Activated CD4-positive, CD25-positive, alpha-beta regulatory T cell treated with anti-CD3 and anti-CD28 coated beads, Interleukin-2, amount 50 U/mL, for 72 hours (primary cell): ENCODE data around the gene SLC25A21.
"Not testable (repeated sequence)": the region's sequence is repeated elsewhere in the genome, so short reads cannot be mapped to it uniquely, and the experiment has no call there.

Source experiments
- DNase-seq: peaks from one replicate; pipeline ENCODE4 v3.0.0; 2021

The SLC25A21 gene

DNA sequence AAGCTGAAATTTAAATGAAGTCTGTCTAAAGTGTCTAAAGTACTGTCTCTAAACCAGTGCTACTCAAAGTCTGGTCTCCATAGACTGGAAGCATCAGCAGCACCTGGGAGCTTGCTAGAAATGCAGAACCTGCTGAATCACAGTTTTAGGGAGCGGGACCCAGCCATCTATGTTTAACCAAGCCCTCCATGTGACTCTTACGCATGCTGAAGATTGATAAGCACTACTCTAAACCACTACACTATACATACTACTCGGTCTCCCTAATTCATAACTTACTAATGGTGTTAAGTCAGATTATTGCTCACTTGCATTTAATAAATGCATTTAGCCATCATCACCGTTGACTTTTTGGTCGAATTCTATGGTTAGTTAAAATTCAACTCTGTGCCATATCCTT, 88.8 kb downstream of the SLC25A21 start:
- DNase-seq: no peak

DNA sequence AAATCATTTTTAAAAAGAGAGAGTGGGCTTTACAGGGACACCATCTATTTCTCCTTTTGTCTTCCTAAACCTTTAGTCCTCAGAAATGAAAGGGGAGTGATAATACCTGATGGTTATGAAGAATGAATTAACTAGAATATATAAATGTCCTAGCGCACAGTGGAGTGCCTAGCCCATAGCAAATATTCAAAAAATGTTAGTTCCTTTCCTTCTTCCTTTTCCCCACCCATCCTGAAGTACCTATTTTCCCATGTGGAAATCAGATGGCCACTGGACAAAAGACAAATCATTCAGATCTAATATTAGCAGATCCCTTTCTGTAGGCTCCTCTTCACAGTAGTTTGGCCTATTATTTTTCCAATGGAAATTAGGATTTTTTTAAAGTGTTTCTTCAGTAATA, 90.0 kb downstream of the SLC25A21 start:
- no peak for DNase-seq

DNA sequence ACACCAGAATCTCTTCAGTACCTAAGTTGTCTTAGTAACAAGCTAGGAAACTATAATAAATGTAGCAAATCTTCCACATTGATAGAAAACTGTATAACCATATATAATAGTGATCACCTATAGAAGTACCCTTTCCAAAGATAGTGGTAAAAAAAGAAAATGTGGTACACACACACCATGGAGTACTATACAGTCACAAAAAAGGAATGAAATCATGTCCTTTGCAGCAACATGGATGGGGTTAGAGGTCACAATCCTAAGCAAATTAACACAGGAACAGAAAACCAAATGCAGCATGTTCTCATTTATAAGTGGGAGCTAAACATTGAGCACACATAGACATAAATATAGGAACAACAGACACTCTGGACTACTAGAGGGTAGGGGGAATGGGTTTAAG, 90.5 kb downstream of the SLC25A21 start:
- no peak for DNase-seq

DNA sequence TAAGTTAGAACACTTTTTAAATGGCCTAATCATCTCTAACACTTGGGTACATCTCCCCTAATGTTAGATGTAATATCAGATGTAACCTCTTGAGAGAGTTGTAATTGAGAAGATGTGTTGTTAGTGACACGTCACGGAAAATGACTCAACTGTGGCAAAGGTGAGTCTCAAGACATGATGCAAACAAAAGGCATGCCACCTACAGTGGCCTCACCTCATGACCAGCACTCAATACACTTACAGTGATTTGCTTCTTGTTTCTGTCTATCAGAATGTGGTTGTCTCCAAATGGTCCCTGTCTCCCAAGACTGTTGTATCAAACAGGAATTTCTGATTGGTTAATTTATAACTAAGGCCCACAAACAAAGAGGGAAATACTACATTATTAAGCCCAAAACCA, 91.2 kb downstream of the SLC25A21 start:
- no peak for DNase-seq

DNA sequence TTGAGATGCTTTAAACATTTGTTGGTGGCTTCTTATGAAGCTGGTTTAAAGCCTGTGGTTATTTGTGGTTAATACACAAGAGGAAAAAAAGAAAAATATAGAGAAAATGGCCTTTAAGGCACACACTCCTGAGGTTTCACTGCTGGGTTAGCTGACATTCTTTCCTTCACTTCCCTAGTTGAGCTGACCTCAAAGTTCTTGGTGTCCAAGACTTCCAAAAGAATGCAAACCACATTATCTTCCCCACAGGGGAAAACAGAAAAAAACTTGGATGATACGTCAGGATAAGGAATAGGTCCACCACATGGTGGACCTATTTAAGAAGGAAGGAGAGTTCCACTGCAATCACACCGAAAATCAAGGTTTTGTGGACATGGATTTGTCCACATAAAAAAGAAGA, 94.3 kb downstream of the SLC25A21 start:
- no peak for DNase-seq

DNA sequence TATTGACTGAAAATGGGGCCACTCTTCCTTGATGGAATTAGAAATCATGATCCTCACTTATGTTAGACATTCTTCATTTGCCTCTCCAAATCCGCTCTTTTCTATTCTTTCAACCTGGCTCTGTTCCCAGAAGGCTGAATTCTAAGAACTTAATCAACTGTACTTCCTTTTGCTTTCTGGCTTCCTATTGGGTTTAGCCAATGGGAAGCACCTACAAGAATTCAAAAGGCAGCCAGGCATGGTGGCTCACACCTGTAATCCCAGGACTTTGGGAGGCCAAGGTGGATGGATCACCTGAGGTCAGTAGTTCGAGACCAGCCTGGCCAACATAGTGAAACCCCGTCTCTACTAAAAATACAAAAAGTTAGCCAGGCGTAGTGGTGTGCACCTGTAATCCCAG, 98.1 kb downstream of the SLC25A21 start:
- DNase-seq: not testable (repeated sequence)

DNA sequence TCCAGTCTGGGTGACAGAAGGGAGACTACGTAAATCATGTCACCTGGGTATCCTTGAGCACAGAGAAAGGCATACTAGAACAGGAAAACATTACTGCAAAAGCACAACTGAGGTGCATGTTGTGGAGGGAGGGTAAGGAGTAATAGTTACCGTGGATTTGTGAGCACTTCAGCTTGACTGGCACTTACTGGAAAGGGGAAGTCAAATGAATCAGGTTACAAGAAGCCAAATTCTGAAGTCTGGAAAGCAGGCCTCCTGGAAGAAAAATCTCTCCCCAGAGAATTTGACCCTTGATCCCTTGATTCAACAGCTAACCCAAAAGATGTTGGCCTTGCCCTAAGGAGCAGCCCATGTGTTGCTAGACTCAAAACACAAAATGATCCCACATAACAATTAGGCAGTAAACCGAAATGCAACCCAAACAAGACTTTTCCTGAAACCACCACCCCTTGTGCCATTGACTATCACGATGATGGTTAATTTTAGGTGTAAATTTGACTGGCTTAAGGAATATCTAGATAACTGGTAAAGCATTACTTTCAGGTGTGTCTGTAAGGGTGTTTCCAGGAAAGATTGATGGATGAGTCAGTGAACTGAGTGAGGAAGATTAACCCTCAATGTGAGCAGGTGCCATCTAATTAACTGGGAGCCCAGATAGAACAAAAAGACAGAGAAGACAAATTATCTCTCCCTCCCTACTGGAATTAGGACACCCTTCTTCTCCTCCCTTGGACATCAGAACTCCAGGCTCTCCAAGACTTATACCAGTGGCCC, 108.8 kb downstream of the SLC25A21 start:
- no peak for DNase-seq

DNA sequence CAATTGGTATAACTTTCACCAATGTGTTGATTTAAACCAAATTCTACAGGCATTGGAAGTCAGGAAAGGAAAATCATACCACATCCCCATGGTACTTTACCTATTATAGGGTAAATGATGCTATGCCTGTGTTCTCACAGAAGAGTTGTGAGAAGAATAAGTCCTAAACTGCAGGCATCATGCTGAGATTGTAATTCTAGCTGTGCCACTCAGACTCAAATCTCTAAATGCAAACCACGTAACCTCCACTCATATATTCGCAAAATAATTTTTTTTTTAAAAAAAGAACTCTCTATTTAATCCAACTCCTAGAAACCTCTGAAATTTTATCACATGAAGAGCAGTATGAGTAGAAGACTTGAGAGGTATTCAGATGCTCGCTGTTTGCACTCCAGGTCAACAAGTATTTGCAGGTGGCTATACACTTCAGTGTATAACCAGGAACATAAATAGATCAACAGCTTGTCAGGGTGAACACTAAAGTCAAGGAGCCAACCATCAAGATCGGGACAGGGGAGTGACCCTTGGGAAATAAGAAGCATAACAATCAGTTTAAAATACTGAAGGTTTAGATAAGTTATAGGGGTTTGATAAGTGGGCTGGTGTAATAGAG, 110.1 kb downstream of the SLC25A21 start:
- DNase-seq: no peak

DNA sequence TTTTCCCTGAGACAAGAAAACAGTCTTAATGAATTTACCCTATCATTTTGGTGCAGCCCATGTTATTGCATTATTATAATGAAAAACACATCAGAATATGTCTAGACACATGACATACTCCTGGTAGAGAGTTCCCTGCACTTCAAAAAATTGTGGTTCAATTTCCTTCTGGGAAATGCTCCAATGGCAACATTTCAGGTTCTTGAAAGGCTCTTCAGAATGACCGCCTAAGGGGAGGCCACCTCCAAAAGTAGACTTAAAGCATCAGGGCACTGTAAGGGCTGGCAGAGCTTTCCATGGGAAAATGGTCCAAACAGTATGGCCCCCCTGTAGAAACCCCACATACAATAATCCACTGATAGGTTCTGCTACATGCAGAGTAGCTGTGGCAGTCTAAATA, 110.7 kb downstream of the SLC25A21 start:
- DNase-seq: no peak

DNA sequence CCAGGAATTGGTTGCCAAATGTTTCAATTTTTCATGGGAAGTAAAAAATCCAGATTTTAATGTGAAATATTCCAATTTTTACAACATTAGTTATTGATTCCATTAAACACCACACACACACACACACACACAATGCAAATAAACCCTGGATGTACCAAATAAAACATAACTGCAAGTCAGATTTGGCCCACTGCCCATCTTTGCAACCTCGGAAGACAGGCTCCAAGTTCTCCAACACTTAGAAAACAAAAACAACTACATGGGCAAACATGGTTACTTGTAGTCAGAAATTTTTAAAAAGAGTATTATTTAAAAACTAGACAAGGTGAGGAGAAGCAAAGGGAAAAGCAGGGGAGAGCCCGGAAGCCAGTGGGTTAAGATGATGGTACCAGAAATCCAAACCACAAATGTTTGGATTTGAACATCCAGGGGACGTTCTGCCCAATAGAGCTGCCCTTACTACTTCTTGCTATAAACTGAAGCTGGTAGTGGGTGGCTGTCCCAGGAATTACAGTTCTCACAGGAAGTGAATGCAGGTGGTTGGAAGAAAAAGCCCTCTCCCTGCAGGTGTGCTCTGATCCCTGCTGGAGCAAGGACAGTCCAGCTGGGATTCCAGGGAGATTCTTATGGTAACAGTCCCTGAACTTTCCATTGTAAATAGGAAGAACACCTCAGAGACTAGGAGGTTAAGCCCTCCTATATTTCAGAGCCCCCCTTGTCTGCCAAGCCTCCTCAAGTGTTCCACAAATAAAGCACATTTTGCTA, 111.7 kb downstream of the SLC25A21 start:
- DNase-seq: no peak

DNA sequence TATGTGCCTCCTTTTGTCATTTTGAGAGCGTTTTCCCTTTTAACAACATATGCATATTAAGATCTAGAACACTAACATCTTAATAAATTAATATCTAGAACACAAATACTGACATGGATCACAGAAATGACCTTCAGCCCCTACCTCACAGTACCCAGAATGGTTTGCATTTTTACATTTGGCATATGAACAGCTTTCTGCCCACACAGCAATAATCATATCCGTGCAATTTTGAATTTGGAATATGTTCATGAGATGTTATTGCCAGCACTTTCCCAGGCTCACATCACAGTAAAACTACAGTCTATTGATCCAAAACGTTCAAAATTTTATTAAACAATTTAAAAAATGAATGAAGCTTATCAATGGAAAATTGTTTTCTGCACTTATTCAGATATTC, 114.6 kb downstream of the SLC25A21 start:
- DNase-seq: no peak

DNA sequence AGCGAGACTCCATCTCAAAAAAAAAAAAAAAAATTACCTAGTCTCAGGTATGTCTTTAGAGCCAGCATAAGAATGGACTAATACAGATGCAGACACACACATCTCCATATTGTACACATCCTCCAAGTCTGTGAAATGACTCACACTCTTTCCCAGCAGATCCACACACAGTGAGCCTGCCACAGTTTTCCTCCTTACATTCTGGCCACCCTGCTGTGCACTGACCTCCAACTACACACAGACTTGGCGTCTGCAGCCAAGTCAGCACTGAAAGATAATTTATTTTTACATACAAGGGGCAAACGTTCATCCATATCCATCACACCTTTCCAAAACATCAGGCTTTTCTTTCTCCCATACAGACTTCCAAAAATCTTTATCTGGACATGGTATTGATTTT, 115.9 kb downstream of the SLC25A21 start:
- no peak for DNase-seq

DNA sequence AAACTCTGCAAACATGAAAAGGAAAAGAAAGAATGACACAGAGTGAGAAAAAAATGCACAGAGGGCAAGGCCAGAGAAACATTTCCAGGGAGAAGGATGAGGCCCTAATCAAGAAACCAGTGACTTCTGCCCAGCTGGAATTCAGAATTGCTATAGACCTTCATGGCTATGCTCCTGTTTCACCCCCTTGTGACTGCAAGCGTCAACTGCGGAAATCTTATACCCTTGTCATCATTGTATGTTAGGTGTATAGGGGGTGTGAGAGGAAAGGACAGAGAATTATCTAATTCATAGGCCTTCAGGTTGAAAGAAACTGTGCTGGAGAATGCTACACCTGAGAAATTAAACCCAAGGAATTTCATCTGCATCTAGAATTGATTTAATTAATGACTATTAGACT, 117.5 kb downstream of the SLC25A21 start:
- DNase-seq: no peak

DNA sequence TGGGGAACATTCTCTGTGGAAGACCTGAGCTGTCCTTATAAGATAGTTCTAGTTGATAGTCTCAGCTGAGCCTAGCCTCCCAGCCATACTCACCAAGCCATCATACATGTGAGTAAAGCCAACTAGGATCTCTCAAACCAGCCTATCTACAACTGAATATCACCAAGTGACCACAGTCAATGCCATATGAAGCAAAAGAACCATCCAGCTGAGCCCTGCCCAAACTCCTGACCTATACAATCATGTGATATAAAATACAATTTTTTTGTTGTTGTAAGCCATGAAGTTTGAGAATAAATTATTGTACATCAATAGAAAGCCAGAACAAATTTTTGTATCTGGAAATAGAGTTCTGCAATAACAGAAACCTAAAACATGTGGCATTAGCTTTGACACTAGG, 118.3 kb downstream of the SLC25A21 start:
- DNase-seq: no peak

DNA sequence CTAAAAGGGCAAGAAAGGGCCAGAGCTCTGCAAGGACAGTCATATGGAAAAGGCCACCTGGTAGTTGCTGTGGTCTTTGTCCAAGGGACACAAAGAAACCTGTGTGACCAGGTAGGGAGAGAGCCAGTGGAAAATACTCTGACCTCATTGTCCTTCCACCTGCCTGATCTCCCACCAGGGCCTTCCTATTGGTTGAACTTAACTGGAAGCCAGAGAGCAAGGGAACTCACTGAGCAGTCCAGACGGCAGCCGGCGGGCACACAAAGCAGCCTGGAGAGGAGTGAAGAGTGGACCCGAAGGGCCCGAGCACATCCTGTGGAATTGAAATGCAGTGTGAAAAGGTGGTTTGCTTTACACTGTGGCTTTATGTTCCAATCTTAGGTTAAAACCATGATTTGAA, 120.7 kb downstream of the SLC25A21 start:
- DNase-seq: no peak

DNA sequence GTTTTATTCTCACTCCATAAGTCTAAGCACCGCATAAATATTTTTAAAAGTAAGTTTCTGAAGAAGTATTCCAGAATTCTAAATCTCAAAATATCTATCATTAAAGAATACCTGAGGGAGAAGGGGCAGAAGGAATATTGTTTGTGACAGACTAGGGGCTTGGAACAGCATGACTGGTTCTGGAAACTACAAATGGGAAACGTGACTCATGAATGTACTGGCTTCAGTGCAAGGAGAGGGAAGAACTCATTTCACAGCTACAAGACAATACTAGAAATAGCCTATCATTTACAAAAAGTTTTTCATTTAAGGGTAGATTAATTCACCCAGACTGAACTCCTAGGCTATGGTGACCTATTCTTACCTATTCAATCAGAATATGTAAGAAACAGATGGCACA, 121.3 kb downstream of the SLC25A21 start:
- no peak for DNase-seq

DNA sequence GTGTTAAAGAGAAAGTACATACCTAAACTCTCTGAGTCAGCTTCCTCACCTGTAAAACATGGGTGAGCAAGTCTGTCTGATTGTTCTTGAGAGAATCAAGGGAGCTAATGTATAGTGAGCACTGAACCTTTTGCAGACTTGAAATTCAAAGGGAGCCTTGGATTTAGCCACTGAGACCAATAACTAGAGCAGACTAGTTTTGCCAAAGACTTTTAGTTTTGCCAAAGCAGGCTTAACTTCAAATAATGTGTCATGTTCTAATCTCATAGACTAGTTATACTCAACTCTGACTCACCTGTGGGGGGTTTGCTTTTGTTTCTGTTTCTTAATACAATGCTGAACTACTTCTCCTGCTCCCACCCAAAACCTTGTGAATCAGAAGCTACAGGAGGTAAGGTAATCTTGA, 123.7 kb downstream of the SLC25A21 start:
- no peak for DNase-seq

DNA sequence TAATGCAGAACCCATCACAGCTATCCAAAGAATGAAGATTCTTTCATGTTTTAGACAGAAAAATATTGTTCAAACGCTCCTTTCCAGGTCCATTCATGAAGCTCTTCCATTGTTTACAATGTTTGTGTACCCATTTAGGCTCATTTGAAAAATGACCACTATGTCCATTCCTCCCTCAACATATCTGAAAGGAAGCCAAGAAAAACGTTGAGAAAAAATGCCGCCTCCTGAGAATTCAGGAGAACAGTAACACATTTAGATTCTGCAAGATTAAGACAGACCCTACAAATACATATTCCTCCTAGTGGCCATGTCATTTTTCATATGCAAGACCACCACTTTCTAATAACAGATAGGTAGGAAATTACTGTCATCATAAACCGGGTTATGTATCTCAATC, 124.4 kb downstream of the SLC25A21 start:
- no peak for DNase-seq

DNA sequence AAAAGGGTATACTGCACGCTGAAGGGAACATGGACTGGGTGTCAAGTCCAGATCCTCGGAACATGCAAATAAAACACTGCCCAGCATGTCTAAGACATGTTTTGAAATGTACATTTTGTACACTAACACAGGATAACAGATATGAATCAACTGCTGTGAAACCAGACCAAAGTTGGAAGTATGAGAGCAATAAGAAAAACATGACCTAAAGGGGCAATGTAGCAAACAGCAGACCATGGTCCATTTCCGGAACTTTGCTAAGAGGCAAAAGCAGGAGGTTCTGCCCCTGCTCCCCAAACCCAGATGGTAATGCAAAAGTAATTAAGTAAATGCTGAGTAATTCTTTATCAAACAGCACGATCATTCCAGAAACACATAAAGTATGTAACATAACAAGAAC, 125.2 kb downstream of the SLC25A21 start:
- DNase-seq: no peak

DNA sequence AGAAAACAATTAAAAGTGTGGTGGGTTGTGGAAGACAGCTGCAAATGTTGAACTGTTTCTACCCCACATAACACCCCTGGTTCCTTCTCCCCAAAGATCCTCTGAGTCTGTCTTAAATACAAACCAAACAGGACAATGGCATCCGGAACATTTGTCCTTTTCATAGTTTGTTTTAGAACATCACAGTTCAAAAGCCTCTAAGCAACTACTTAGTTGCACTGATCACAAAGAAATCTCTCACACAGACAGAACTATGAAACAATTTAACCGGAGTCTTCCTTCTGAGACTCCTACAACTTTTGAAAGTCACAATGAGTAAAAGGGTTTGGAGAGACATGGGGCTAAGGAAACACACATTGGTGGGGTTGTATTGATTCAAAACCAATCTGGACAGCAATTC, 125.6 kb downstream of the SLC25A21 start:
- DNase-seq: no peak

DNA sequence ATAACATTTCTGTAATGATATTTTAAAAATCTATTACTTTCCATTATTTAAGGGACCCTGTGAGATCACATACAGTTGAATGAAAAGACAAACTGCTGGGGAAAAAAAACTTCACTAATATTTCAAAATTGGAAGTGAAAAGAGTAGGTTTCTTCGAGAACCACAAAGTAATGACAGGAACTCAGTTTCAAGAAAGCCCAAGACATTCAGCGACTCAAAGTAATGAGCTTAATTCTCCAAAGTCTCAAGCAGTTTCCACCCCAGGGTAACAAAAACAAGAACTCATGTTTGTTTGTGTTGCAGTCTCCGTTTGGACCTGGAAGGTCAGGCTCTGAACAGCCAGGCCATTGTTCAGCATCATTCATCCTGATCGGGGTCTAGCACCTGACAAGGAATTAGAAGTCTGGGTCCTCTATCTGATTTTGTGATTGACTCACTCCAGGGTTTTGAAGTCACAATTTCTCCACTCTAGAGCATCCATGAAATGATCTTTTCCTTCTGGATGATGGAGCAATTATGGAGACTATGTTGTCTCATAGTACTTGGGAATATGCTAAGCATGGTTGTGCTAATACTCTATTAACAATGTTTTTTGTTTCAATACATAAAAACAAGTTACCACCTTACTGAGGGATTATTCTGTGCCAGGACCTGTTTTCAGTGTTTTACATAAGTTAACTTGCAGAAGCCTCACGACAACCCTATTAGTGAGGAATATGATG, 126.9 kb downstream of the SLC25A21 start:
- DNase-seq: no peak

DNA sequence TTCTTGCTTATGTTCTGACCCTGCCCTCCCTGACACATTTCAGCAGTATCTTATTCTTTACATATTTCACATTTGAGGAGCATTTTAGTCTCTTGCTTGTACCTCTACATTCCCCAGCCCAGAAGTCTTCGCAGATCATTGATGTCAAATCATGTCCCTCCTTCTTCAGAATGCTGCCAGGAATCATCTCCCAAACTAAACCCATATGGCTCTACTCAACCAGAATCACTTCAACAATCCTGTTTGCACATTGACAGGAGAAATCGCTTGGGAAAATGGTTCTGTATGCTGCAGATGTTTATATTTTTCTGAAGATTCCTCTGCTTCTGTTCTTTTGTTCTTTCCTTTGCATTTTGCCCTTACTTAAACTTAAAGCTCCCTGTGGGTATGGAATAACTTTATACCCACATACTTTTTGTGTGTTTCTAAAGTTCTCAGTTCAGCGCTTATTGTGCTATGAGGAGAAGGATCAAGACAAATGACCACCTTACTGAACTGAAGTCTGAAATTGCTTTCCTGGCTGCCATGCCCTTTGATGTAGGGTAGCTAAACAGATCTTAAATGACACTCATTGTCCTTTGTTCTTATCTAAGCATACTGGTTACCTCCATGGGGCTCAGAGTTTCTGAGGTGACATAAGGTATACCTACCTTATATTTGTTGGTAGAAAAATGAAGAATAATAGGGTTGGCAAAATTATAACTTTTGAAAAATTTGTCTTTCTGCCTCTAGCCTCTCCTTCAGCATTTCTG, 134.6 kb downstream of the SLC25A21 start:
- DNase-seq: no peak
